HG02884 (cell line): ENCODE data around the gene FBXL20.

ENCODE experiments used
- ATAC-seq: cut with Tn5 transposase; IDR thresholded peaks from one replicate; pipeline ENCODE4 v1.9.1; 2021; ENCODE audit warnings: mild to moderate bottlenecking, moderate library complexity; ENCODE audit not compliant: unreplicated experiment

The FBXL20 gene

DNA sequence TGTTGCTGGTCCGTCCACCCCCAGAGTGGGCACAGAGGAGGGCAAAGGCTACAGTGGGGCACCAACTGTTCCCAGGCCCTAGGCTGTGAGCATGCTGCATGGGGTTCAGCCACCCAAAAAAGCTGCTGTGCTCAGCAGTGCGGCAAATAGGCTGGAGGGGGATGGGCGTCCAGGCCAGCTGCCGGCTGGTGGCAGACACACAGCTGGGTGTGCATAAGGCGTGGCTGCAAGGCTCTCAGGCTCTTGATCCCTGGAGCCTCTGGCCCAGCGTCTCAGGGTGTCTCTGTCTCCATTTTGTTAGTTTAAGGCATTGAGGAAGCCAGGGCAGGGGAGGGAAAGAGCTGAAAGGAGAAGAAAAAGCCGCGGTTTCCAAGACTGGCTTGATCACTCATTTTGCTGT lies 192.5 kb downstream of the FBXL20 start:
- ATAC-seq = no peak

DNA sequence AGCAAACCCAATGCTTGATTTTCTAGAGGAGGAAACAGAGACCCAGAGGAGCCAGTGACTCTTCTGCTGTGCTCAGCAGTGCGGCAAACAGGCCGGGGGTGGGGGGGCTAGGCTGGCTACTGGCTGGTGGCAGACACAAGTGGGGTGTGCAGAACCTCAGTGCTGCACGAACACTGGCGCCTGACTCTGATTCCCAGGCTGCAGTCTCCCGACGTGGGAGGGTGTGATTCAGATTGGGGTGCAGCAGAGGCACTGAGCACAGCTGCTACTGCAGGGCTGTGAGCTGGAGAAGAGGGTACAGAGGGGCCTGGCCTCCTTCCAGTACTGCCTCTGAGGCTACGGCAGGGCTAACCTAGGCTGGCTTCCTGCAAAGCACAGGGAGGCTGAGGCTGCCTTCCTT lies 193.3 kb downstream of the FBXL20 start:
- no peak for ATAC-seq

DNA sequence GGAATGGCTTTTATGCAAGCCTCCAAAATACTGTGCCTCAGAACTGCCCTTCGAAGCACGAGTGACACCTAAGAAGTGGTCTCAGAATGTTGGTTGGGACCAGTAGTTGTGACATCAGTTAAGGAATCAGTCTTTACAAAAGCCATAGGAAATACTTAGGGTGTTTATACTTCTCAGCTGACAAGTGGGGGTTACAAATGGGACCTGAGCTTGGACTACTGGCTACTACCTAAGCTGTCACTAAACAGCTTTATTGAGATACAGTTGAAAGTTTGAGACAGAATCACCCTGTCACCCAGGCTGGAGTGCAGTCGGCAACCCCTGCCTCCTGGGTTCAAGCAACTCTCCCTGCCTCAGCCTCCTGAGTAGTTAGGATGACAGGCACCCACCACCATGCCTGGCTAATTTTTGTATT lies 196.3 kb downstream of the FBXL20 start:
- ATAC-seq = no peak

DNA sequence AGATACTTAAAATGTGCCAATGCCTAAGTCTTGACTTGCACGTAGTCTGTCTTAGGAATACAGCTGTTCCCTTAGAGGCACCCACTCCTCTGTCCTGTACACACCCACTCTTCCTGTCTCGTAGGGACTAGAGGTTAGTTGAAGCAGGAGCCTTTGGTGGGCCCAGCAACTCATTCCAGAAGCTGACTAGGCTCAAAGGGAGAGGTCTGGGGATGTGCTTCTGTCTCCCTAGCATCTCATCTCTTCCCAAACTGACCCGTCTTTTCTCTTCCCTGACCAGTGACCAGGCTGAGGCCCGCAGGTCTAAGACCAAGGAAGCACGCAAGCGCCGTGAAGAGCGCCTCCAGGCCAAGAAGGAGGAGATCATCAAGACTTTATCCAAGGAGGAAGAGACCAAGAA lies 197.2 kb downstream of the FBXL20 start:
- ATAC-seq = no peak
